HEK293 (cell line): Measurements from ENCODE around the gene EML6.

Source experiments
- CTCF ChIA-PET: fragments of 350-600 bp; formaldehyde crosslinking; extraction: SDS; loops from one replicate; lab custom pipeline; 2021; ENCODE audit warnings: antibody characterized with exemption; lab: Yijun Ruan, JAX
- POLR2A ChIA-PET: fragments of 300-600 bp; formaldehyde crosslinking; extraction: SDS; loops from one replicate; lab custom pipeline; 2020; ENCODE audit warnings: antibody characterized with exemption, inconsistent platforms; lab: Yijun Ruan, JAX
- H3K27ac ChIP-seq: fragments of 200-500 bp; sonication (Bioruptor generic); 2 replicates; pipeline ENCODE4 v1.5.1; 2014; ENCODE audit warnings: low read depth, low read length, control low read depth, inconsistent platforms; ENCODE audit errors: extremely low read depth
- H3K36me3 ChIP-seq, 2 experiments: fragments of 200-500 bp in 1 of 2; sonication (Bioruptor generic) in 1 of 2; 1 replicate in 1 of 2; 2 replicates in 1 of 2; pipeline ENCODE4 v1.5.1; 2014 to 2017; ENCODE audit warnings: inconsistent platforms in 2 of 2, low read length in 2 of 2; ENCODE audit not compliant: control insufficient read depth in 2 of 2, insufficient read depth in 1 of 2
- H3K4me1 ChIP-seq: fragments of 200-500 bp; sonication (Bioruptor generic); 2 replicates; pipeline ENCODE4 v1.5.1; 2014; ENCODE audit warnings: mild to moderate bottlenecking, low read length, inconsistent platforms; ENCODE audit not compliant: control insufficient read depth, insufficient read depth
- H3K4me3 ChIP-seq: 2 replicates; pipeline ENCODE4 v1.5.1; 2011; ENCODE audit warnings: low read depth, mild to moderate bottlenecking, control low read depth, low read length, moderate library complexity
- H3K9me3 ChIP-seq: fragments of 200-500 bp; sonication (Bioruptor generic); 2 replicates; pipeline ENCODE4 v1.5.1; 2014; ENCODE audit warnings: low read depth, low read length, inconsistent platforms; ENCODE audit not compliant: control insufficient read depth, insufficient read depth
- AEBP2 ChIP-seq: fragments of 450-650 bp; formaldehyde crosslinking; IDR thresholded peaks from 2 replicates; pipeline ENCODE4 v1.5.1; 2016; ENCODE audit warnings: missing biosample characterization, missing genetic modification characterization, borderline replicate concordance
- CTCF ChIP-seq: fragments of 450-650 bp; formaldehyde crosslinking; IDR thresholded peaks from 2 replicates; pipeline ENCODE4 v1.5.1; 2016; ENCODE audit warnings: missing biosample characterization, missing genetic modification characterization
- INSM2 ChIP-seq: fragments of 450-650 bp; formaldehyde crosslinking; IDR thresholded peaks from 2 replicates; pipeline ENCODE4 v1.5.1; 2016; ENCODE audit warnings: missing biosample characterization, missing genetic modification characterization
- KLF16 ChIP-seq: fragments of 450-650 bp; formaldehyde crosslinking; IDR thresholded peaks from 2 replicates; pipeline ENCODE4 v1.5.1; 2017; ENCODE audit warnings: missing biosample characterization, missing genetic modification characterization
- SCRT1 ChIP-seq: fragments of 450-650 bp; formaldehyde crosslinking; IDR thresholded peaks from 2 replicates; pipeline ENCODE4 v1.5.1; 2016; ENCODE audit warnings: missing biosample characterization, missing genetic modification characterization, borderline replicate concordance
- YY1 ChIP-seq: fragments of 450-650 bp; formaldehyde crosslinking; IDR thresholded peaks from 2 replicates; pipeline ENCODE4 v1.5.1; 2018; ENCODE audit warnings: missing biosample characterization, missing genetic modification characterization
- ZBTB21 ChIP-seq: fragments of 450-650 bp; formaldehyde crosslinking; IDR thresholded peaks from 2 replicates; pipeline ENCODE4 v1.5.1; 2017; ENCODE audit warnings: missing biosample characterization, missing genetic modification characterization
- ZBTB49 ChIP-seq: fragments of 450-650 bp; formaldehyde crosslinking; IDR thresholded peaks from 2 replicates; pipeline ENCODE4 v1.5.1; 2016; ENCODE audit warnings: missing biosample characterization, missing genetic modification characterization, low read depth
- ZNF132 ChIP-seq: fragments of 450-650 bp; formaldehyde crosslinking; IDR thresholded peaks from 2 replicates; pipeline ENCODE4 v1.5.1; 2017; ENCODE audit warnings: missing biosample characterization, missing genetic modification characterization, borderline replicate concordance
- ZNF174 ChIP-seq: fragments of 450-650 bp; formaldehyde crosslinking; IDR thresholded peaks from 2 replicates; pipeline ENCODE4 v1.5.0; 2017; ENCODE audit warnings: missing biosample characterization, mild to moderate bottlenecking, missing genetic modification characterization
- ZNF335 ChIP-seq: fragments of 450-650 bp; formaldehyde crosslinking; conservative IDR thresholded peaks from 2 replicates; pipeline ENCODE4 v1.5.1; 2016; ENCODE audit warnings: missing biosample characterization, missing genetic modification characterization
- ZNF341 ChIP-seq: fragments of 450-650 bp; formaldehyde crosslinking; IDR thresholded peaks from 2 replicates; pipeline ENCODE4; 2016; ENCODE audit warnings: low read depth, missing biosample characterization, missing genetic modification characterization
- ZNF37A ChIP-seq: fragments of 450-650 bp; IDR thresholded peaks from 2 replicates; pipeline ENCODE4 v1.5.1; 2018; ENCODE audit warnings: missing biosample characterization, missing genetic modification characterization
- ZNF404 ChIP-seq: fragments of 450-650 bp; formaldehyde crosslinking; IDR thresholded peaks from 2 replicates; pipeline ENCODE4 v1.5.1; 2017; ENCODE audit warnings: missing biosample characterization, missing genetic modification characterization
- ZNF423 ChIP-seq: fragments of 450-650 bp; formaldehyde crosslinking; IDR thresholded peaks from 2 replicates; pipeline ENCODE4 v1.5.1; 2016; ENCODE audit warnings: missing biosample characterization, missing genetic modification characterization
- ZNF521 ChIP-seq: fragments of 450-650 bp; formaldehyde crosslinking; IDR thresholded peaks from 2 replicates; pipeline ENCODE4 v1.5.1; 2017; ENCODE audit warnings: missing biosample characterization, mild to moderate bottlenecking, missing genetic modification characterization
- ZNF596 ChIP-seq: fragments of 450-650 bp; IDR thresholded peaks from 2 replicates; pipeline ENCODE4 v1.5.0; 2018; ENCODE audit warnings: missing biosample characterization, mild to moderate bottlenecking, missing genetic modification characterization, moderate library complexity
- ZNF610 ChIP-seq: fragments of 450-650 bp; formaldehyde crosslinking; IDR thresholded peaks from 2 replicates; pipeline ENCODE4 v1.5.1; 2016; ENCODE audit warnings: missing biosample characterization, missing genetic modification characterization, borderline replicate concordance
- ZNF654 ChIP-seq: fragments of 450-650 bp; formaldehyde crosslinking; IDR thresholded peaks from 2 replicates; pipeline ENCODE4 v1.5.1; 2016; ENCODE audit warnings: low read depth, missing biosample characterization, missing genetic modification characterization
- ZNF658 ChIP-seq: fragments of 450-650 bp; formaldehyde crosslinking; IDR thresholded peaks from 2 replicates; pipeline ENCODE4; 2016; ENCODE audit warnings: missing biosample characterization, missing genetic modification characterization
- ZNF747 ChIP-seq: fragments of 450-650 bp; formaldehyde crosslinking; IDR thresholded peaks from 2 replicates; pipeline ENCODE4 v1.5.1; 2016; ENCODE audit warnings: missing biosample characterization, missing genetic modification characterization

Gene EML6

GRCh38 chr2:54815148-54815539 is 91.7 kb downstream of the EML6 start:
- ChIA-PET POLR2A (no interaction called here), CTCF (interaction anchor here (0.6 to 1.0 kb wide), 2 partner anchors 9 to 23 kb away, joined by 3 to 4 read pairs; no protein-coding TSS in a partner anchor)
- TF ChIP-seq ZNF610 (tag by site-specific recombination) (no peak), ZNF341 (tag by site-specific recombination) (no peak), ZNF37A (tag by site-specific recombination) (no peak), ZNF423 (tag by site-specific recombination) (no peak)
- Histone ChIP-seq H3K4me3 (no peak overlapping the region), H3K9me3 (no peaks in the 10 kb centered on the region), H3K4me1 (no peaks in the 10 kb centered on the region), H3K36me3 (no peaks in the 10 kb centered on the region), H3K27ac (no peak overlapping the region)

GRCh38 chr2:54818226-54818625 is 94.8 kb downstream of the EML6 start:
- Histone ChIP-seq H3K9me3 (no peaks in the 10 kb centered on the region), H3K4me1 (no peaks in the 10 kb centered on the region), H3K27ac (no peak overlapping the region), H3K4me3 (no peak overlapping the region), H3K36me3 (no peaks in the 10 kb centered on the region)
- ChIA-PET POLR2A (interaction anchor here (0.5 kb wide), 1 partner anchor 779 kb away, joined by 5 read pairs; no protein-coding TSS in a partner anchor), CTCF (interaction anchor here (0.6 to 2.9 kb wide), 5 partner anchors 8 to 292 kb away, joined by 3 to 10 read pairs (median 4); no protein-coding TSS in a partner anchor)
- no peak for TF ChIP-seq ZNF654
- TF ChIP-seq ZNF404 (tag by site-specific recombination), result no peak
- TF ChIP-seq YY1 (tag by site-specific recombination), result no peak
- no peak for TF ChIP-seq ZNF335 (tag by site-specific recombination)
- no peak for TF ChIP-seq ZNF658

GRCh38 chr2:54820558-54820957 is 97.1 kb downstream of the EML6 start:
- TF ChIP-seq ZNF747 (tag by site-specific recombination) (no peak), ZNF132 (tag by site-specific recombination) (no peak), ZNF610 (tag by site-specific recombination) (no peak), ZBTB21 (no peak)
- CTCF ChIA-PET, result interaction anchor here (0.7 to 2.9 kb wide), 2 partner anchors 18 to 659 kb away, joined by 3 to 10 read pairs; no protein-coding TSS in a partner anchor

GRCh38 chr2:54824567-54824966 is 101.1 kb downstream of the EML6 start:
- no peaks in the 10 kb centered on the region for H3K4me1 ChIP-seq
- CTCF ChIA-PET, result interaction anchor here (1.7 kb wide), 1 partner anchor 14 kb away, joined by 10 read pairs; no protein-coding TSS in a partner anchor
- TF ChIP-seq INSM2 (tag by site-specific recombination) (no peak), ZNF596 (tag by site-specific recombination) (no peak), AEBP2 (tag by site-specific recombination) (no peak), ZNF521 (tag by site-specific recombination) (no peak), ZNF423 (tag by site-specific recombination) (no peak), SCRT1 (tag by site-specific recombination) (no peak), CTCF (no peak), ZBTB49 (no peak), ZNF174 (tag by site-specific recombination) (no peak), KLF16 (tag by site-specific recombination) (no peak)

More at GRCh38 chr2:54820558-54820957, 97.1 kb downstream of the EML6 start:
- H3K4me1 ChIP-seq, result no peaks in the 10 kb centered on the region
- no peak overlapping the region for H3K27ac ChIP-seq
- no peaks in the 10 kb centered on the region for H3K9me3 ChIP-seq
- no peaks in the 10 kb centered on the region for H3K36me3 ChIP-seq
- no peak overlapping the region for H3K4me3 ChIP-seq
- POLR2A ChIA-PET, result interaction anchor here (0.5 kb wide), 1 partner anchor 38 kb away, joined by 6 read pairs; no protein-coding TSS in a partner anchor

More at GRCh38 chr2:54824567-54824966, 101.1 kb downstream of the EML6 start:
- H3K9me3 ChIP-seq, result no peaks in the 10 kb centered on the region
- no peak overlapping the region for H3K27ac ChIP-seq
- no peak overlapping the region for H3K4me3 ChIP-seq
- POLR2A ChIA-PET, result no interaction called here
- H3K36me3 ChIP-seq, result no peaks in the 10 kb centered on the region
